Ishikawa (cell line): ENCODE measurements around the gene FGGY.

Experiments
- CEBPB ChIP-seq: IDR thresholded peaks from 2 replicates; pipeline ENCODE4 v1.6.1; 2012
- CREB1 ChIP-seq: IDR thresholded peaks from 2 replicates; pipeline ENCODE4 v1.6.1; 2012; ENCODE audit warnings: low read depth
- EGR1 ChIP-seq: IDR thresholded peaks from 2 replicates; pipeline ENCODE4 v1.6.1; 2012
- EP300 ChIP-seq: IDR thresholded peaks from 2 replicates; pipeline ENCODE4 v1.6.1; 2012; ENCODE audit warnings: borderline replicate concordance
- FOXM1 ChIP-seq: IDR thresholded peaks from 2 replicates; pipeline ENCODE4 v1.6.1; 2012; ENCODE audit warnings: low read depth, borderline replicate concordance
- MAX ChIP-seq: IDR thresholded peaks from 2 replicates; pipeline ENCODE4 v1.6.1; 2012
- NFIC ChIP-seq: IDR thresholded peaks from 2 replicates; pipeline ENCODE4 v1.6.1; 2012
- RAD21 ChIP-seq: IDR thresholded peaks from 2 replicates; pipeline ENCODE4 v1.6.1; 2012; ENCODE audit warnings: low read depth
- REST ChIP-seq: IDR thresholded peaks from 2 replicates; pipeline ENCODE4 v1.6.1; 2012; ENCODE audit warnings: low read depth, mild to moderate bottlenecking
- TAF1 ChIP-seq: IDR thresholded peaks from 2 replicates; pipeline ENCODE4 v1.6.1; 2012; ENCODE audit warnings: low read depth, mild to moderate bottlenecking
- TCF12 ChIP-seq: IDR thresholded peaks from 2 replicates; pipeline ENCODE4 v1.6.1; 2012; ENCODE audit warnings: low read depth
- TEAD4 ChIP-seq: IDR thresholded peaks from 2 replicates; pipeline ENCODE4 v1.6.1; 2012
- USF1 ChIP-seq: IDR thresholded peaks from 2 replicates; pipeline ENCODE4 v1.6.1; 2012
- YY1 ChIP-seq: IDR thresholded peaks from 2 replicates; pipeline ENCODE4 v1.6.1; 2012; ENCODE audit warnings: low read depth
- ZBTB7A ChIP-seq: IDR thresholded peaks from 2 replicates; pipeline ENCODE4 v1.6.1; 2012; ENCODE audit warnings: low read depth

Gene FGGY

GRCh38 chr1:59296358-59297256 lies at the start of gene FGGY:
Gene FGGY (plus strand): TSS chr1:59297094. CDS start chr1:59321550, 24,456 bp downstream.
- TF ChIP-seq ZBTB7A: no peak
- peak; percentile 90 for TF ChIP-seq USF1
- peak; percentile 31; the same call in 1 of the 2 replicates for TF ChIP-seq TEAD4
- no peak for TF ChIP-seq FOXM1
- no peak for TF ChIP-seq EGR1
- no peak for TF ChIP-seq YY1
- peak; percentile 35; the same call in 1 of the 2 replicates for TF ChIP-seq TCF12
- peak; percentile 2; the same call in 1 of the 2 replicates for TF ChIP-seq RAD21
- peak; percentile 24; the same call in 1 of the 2 replicates for TF ChIP-seq NFIC
- TF ChIP-seq TAF1: peak; percentile 66
- peak; percentile 72 for TF ChIP-seq MAX

GRCh38 chr1:59248758-59249157 lies 48.1 kb upstream of the FGGY start:
- TF ChIP-seq NFIC: no peak
- TF ChIP-seq YY1: no peak
- TF ChIP-seq USF1: no peak
- no peak for TF ChIP-seq TEAD4
- no peak for TF ChIP-seq MAX
- no peak for TF ChIP-seq TCF12
- no peak for TF ChIP-seq CREB1
- TF ChIP-seq CEBPB: no peak
- no peak for TF ChIP-seq REST
- no peak for TF ChIP-seq RAD21
- TF ChIP-seq ZBTB7A: no peak
- no peak for TF ChIP-seq EGR1

- TF ChIP-seq MAX (no peak), EP300 (no peak), CEBPB (no peak), RAD21 (no peak), EGR1 (no peak)
Observed at GRCh38 chr1:59249396-59250137, 47.3 kb upstream of the FGGY start.

- TF ChIP-seq EGR1: no peak
Observed at GRCh38 chr1:59258412-59259032, 38.4 kb upstream of the FGGY start.

- no peak for TF ChIP-seq EP300
Observed at GRCh38 chr1:59261537-59261936, 35.4 kb upstream of the FGGY start.

- TF ChIP-seq CREB1 (no peak), REST (no peak), USF1 (no peak), YY1 (no peak), ZBTB7A (no peak), TAF1 (no peak), TCF12 (no peak)
Observed at GRCh38 chr1:59262631-59263030, 34.3 kb upstream of the FGGY start.
